Measurements from ENCODE around the gene TNFRSF13B.
"Not testable (repeated sequence)": the region's sequence is repeated elsewhere in the genome, so short reads cannot be mapped to it uniquely, and the experiment has no call there.

TNFRSF13B gene

DNA sequence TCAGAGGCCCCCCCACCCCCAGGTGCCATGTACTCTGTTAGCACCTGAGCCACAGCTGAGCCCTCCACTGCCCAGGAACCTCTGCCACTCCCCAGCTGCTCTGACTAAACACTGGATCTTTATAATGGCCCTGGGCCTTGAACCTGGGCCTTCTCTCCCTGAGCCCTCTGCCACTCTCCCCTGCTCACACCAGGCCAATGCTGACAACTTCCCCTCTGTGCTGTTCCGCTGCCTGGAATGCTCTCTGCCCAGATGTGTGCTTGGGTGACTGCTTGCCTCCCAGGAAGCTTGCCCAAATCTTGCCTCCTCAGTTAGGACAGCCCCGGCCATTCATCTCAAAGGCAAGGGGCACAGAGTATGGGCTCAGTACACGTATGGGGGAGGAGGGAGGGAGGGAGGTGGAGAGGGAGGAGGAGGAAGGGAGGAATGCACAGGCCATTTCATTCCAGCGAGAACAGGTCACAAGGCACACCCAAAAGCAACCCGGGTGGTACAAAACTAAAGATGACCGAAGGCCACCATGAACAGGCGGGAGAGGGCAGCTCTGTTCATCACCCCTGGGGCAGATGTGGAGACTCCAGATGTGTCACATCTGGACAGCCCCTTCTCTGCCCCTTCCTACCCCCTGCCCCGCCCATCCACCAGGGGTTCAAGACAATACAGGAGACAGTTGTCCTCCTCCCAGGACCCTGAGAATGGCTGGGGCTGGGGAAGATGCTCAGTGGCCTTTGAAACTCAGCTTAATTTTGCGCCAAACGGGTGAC is 15.3 kb upstream of the TNFRSF13B start:
- no peak for DNase-seq (ENCODE audit: low spot score)

DNA sequence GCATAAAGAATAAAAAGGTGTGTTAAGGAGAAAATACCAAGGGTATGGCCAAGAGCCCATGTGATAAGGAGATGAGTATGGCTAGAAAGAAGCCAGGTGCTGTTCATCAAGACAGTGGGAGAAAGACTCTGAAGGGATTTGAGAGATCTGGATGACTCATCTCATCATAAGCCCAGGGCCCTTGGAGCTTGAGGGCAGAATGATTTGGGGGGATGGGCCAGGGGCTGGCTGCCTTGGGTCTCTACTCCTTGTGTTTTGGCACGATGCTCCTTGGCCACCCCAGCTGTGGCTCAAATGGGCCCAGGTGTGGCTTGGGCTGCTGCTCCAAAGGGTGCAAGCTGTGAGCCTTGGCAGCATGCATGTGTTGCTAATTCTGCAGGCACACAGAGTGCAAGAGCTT is 14.5 kb upstream of the TNFRSF13B start:
- DNase-seq (ENCODE audit: low spot score), result no peak

DNA sequence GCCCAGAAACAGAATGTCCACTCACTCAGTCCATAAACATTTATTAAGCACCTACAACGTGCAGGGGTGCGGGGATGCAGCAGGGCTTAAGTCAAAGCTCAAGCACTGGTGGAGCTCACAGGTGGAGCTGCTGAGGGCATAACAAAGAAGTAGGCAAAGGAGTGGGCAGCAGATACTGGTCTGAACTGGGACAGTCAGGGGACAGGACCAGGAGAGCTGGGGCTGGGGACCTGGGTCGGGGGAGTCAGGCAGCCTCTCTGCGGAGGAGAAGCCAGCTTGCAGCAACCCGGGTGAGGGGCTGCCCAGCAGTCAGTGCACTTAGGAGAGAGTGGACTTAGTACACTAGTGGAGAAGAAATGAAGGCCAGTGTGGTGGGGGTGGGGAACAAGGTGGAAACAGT is 10.0 kb upstream of the TNFRSF13B start:
- DNase-seq (ENCODE audit: low spot score), result no peak

DNA sequence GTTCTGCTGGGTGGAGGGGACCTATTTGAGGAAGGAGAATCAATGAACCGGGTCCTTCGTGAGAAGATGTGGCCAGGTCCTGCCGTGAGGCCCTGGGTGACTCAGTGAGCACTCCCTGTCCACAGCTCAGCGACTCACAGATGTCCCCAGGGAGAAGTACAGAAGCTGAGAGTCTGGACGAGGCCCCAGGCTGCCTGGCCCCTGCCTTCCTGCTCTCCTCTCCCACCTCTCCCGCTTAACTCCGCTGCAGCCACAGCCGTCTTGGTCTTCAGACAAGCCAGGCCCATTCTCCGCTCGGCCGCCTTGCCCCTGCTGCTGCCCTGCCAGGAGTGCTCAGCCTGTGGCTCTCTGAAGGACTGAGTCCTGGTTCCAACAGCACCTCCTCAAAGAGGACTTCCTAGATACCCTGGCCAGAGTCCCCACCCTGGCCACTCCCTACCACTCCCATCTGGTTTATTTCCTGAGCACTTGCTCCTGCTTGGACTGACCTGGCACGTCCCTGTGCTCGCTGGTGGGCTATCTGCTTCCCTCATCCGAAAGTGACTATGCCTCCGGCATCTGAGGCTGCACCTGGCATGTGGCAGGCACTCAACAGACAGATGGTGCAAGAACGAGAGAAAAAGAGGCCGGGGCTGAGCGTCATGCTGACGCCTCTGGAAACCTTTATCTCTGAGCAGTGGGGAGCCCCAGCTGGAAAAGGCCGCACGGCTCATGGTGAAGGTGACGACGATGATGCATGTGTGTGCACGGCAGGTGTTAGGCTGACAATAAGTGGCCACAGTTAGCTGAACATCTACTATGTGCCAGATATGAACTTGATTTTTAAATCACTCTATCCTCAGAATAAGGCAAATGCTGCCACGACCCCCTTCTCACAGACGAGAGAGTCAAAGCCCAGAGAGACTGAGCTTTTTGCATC is 9.2 kb upstream of the TNFRSF13B start:
- no peak for DNase-seq (ENCODE audit: low spot score)

- DNase-seq (ENCODE audit: low spot score), result no peak
Observed at GRCh38 chr17:16980061-16980460, 8.1 kb upstream of the TNFRSF13B start.

- not testable (repeated sequence) for DNase-seq (ENCODE audit: low spot score)
Observed at GRCh38 chr17:16979237-16979823, 7.4 kb upstream of the TNFRSF13B start.

DNA sequence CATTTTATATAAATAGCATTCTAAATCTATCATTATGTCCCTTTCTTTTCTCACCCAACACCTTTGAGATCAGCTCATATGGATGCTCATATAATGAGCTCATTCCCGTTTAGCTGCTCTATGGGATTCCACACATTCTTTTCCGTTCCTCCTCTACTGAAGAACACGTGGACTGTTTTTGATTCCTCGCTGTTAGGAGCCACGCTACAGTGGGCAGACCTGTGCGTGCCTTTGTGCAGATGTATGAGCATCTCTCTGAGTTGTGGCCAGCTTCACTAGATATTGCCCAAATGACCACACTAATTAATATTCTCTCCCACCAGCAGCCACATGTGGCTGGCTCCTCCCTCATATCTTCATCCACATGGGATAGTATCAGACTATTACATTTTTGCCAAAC is 6.0 kb upstream of the TNFRSF13B start:
- no peak for DNase-seq (ENCODE audit: low spot score)

- DNase-seq (ENCODE audit: low spot score), result no peak
Observed at GRCh38 chr17:16976725-16977550, 5.0 kb upstream of the TNFRSF13B start.

DNA sequence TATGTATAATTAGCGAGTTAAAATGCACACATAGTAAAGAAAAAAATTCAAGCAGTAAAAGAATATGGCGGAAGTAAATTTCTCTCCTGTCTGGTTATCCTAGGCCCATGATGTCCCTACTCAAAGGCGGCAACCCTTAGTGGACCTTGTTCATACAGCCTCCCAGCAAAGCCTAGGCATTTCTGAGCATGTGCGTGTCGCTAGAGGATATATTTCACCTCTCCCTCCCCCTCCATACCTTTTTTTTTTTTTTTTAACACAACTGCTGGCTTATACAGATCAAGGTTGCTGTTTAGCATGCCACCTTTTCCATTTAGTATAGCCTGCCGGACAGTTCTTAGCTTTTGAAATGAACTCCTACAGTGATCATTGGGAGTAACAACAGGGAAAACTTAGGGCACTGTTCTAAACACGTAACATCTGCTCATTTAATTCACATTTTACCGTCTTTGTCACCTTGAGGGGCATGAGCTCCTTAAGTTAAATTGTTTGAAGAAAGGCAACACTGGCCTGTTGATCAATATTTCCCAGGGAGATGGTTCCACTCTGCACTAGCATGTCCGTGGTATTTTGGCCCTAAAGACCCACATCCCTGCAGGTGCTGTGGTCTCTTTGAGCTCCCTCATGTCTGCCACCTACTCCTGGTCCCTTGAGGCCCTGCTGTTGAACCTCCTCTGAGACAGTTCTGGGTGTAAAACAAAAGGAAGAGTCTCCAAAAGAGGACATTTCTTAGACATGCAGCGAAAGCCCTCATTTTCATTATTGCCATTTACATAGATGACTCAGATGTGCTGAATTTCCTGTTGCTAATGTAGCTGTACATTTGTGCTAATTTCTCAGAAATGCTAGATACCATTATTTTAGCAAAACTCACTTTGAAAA is 4.1 kb upstream of the TNFRSF13B start:
- no peak for DNase-seq (ENCODE audit: low spot score)

DNA sequence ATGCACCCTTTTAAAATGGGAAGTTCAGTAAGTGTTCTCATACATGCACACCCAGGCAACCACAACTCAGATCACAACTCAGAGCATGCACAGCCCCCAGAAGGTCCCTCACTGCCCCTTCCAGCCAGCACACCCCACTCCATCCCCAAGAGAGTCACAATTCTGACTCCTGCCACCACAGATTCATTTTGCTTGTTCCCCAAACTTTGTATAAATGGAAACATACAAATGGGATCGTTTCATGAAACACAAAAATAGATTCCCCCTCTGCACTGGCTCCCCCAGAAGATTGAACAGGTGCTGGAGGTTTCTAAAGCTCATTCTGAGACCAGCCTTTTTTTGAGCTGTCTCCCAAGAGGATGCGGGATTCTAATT is 3.3 kb upstream of the TNFRSF13B start:
- no peak for DNase-seq (ENCODE audit: low spot score)

DNA sequence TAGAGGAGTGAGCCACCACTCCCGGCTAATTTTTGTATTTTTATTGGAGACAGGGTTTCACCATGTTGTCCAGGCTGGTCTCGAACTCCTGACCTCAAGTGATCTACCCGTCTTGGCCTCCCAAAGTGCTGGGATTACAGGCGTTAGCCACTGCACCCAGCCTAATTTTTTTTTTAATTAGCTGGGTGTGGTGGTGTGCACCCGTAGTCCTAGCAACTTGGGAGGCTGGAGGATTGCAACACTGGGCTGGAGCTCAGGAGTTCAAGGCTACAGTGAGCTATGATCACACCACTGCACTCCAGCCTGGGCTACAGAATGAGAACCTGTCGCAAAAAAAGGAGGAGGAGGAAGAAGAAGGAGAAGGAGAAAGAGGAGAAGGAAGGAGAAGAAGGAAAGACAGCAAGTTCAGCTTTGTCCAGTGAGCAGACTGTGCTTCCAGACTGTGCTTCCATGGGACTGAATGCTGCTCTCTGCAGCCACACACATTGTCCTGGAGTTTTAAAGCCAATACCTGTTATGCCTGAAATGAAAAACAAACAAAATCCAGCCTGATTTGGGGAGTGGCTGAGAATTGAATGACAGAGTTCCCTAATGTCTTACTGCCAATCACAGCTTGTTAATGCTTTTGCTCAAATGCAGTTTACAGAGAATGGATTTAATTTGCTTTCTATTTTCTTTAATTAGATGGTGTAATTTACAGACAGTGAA is 2.8 kb upstream of the TNFRSF13B start:
- DNase-seq (ENCODE audit: low spot score), result no peak

- no peak for DNase-seq (ENCODE audit: low spot score)
Observed at GRCh38 chr17:16973760-16974540, 2.0 kb upstream of the TNFRSF13B start.

GRCh38 chr17:16973043-16973442 is 1.1 kb upstream of the TNFRSF13B start:
- DNase-seq (ENCODE audit: low spot score), result not testable (repeated sequence)

GRCh38 chr17:16972346-16972745 is 428 bp upstream of the TNFRSF13B start:
- no peak for DNase-seq (ENCODE audit: low spot score)

DNA sequence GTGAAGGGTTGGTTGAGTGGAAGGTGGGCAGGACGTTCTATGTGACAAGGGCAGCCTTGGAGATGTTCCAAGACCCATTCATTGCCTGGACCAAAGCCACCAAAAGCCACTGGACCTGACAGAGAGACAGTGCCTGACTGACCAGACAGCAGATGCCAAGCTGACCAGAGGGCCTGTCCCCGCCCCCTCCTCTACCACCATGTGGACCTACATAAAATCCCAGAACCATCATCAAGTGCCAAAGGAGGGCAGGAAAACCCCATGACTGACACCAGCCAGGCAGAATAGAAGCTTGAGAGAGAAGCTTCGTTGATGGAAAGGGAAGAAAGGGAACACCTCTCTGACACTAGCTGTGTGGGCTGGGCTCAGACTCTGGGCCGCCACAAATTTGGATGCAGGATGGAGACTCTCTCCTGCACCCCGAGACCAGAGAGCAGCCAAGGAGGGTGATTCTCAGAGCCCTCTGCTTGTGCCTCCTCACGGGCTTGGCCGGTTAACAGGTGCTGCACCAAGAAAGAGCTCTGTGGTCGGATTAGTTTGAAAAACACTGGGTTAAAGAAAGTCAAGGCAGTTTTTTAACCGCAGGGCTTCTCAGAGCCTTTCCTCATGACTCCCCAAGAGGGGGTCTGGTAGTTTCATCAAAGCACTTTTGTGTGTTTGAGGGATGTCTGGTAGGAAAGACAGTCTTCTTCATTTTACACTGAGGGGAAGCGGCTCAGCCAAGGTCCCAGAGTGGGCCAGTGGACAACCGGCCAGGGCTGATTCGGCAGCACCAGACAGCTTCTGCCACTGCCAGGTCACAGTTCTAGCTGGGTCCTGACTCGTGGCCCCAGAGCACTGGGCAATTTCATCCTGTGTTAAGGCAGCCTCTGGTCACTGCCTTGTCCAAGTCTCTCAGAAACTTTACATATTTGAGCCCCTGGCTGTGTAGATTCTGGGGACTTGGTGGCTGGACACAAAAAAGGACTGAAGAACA is 1.7 kb downstream of the TNFRSF13B start:
- no peak for DNase-seq (ENCODE audit: low spot score)

GRCh38 chr17:16968786-16969185 is 3.1 kb downstream of the TNFRSF13B start:
- no peak for DNase-seq (ENCODE audit: low spot score)

GRCh38 chr17:16962804-16963203 is 9.1 kb downstream of the TNFRSF13B start:
- no peak for DNase-seq (ENCODE audit: low spot score)

GRCh38 chr17:16961792-16962191 is 10.1 kb downstream of the TNFRSF13B start:
- DNase-seq (ENCODE audit: low spot score), result no peak
